Upper lobe of right lung (tissue), 1 donor: ENCODE results near the gene STATH. TPM values are rescaled to one million over a fixed set of nuclear protein-coding genes. Genes with fewer than 3 reads are reported as not detected.
"Not testable (repeated sequence)": the region's sequence is repeated elsewhere in the genome, so short reads cannot be mapped to it uniquely, and the experiment has no call there.

Source experiments
- ATAC-seq: fragments of 200-7000 bp; cut with Tn5 transposase; one replicate; pipeline ENCODE4 v1.9.1; 2020; ENCODE audit warnings: mild to moderate bottlenecking, moderate library complexity
- DNase-seq: peaks from one replicate; pipeline ENCODE4 v3.0.0-alpha.2; 2020
- H3K27ac ChIP-seq: fragments of 200-600 bp; one replicate; pipeline ENCODE4 v1.8.0; 2022
- H3K27me3 ChIP-seq: fragments of 200-600 bp; one replicate; pipeline ENCODE4 v1.8.0; 2022; ENCODE audit warnings: mild to moderate bottlenecking
- H3K36me3 ChIP-seq: fragments of 200-600 bp; one replicate; pipeline ENCODE4 v1.8.0; 2022
- H3K4me1 ChIP-seq: fragments of 200-600 bp; one replicate; pipeline ENCODE4 v1.8.0; 2022
- H3K4me3 ChIP-seq: fragments of 200-600 bp; one replicate; pipeline ENCODE4 v1.8.0; 2022; ENCODE audit warnings: mild to moderate bottlenecking
- H3K9me3 ChIP-seq: fragments of 200-600 bp; one replicate; pipeline ENCODE4 v1.8.0; 2022
- CTCF ChIP-seq: fragments of 200-600 bp; IDR thresholded peaks from one replicate; pipeline ENCODE4 v1.8.0; 2022; ENCODE audit warnings: antibody characterized with exemption
- intact Hi-C: fragments of 100-400 bp; cut with DNase I; formaldehyde crosslinking; loops from one replicate; pipeline ENCODE4 v1.11.0; 2022
- total RNA-seq: library from RNA; stranded (reverse); fragmentation: NEBNext Ultra II Directional; extraction: Animal tissue kit (Norgen Biotek cat#: 25700); gene quantifications from one replicate; pipeline ENCODE4 v1.2.1, GENCODE V29; 2021
- donor health status: DM: no; HTN: yes; CAD: no; lungs with severe emphysema.

STATH gene
- total RNA-seq, 1 donor from 2014 or later = not detected

GRCh38 chr4:70000711-70001110 is 4.9 kb downstream of the STATH start:
- no peak for TF ChIP-seq CTCF
- Histone ChIP-seq H3K27me3 (no peaks in the 10 kb centered on the region), H3K27ac (no peak overlapping the region), H3K4me3 (no peak overlapping the region), H3K36me3 (no peaks in the 10 kb centered on the region), H3K4me1 (no peaks in the 10 kb centered on the region), H3K9me3 (no peaks in the 10 kb centered on the region)
- intact Hi-C loops = no loop called here
- DNase-seq = no peak
- no peak for ATAC-seq

- DNase-seq (no peak), ATAC-seq (no peak)
- Histone ChIP-seq H3K4me3 (no peak overlapping the region), H3K36me3 (no peaks in the 10 kb centered on the region), H3K27me3 (no peaks in the 10 kb centered on the region), H3K9me3 (no peaks in the 10 kb centered on the region), H3K27ac (no peak overlapping the region), H3K4me1 (no peaks in the 10 kb centered on the region)
- intact Hi-C loops = no loop called here
- TF ChIP-seq CTCF = no peak
Measured at GRCh38 chr4:70002507-70002906, 6.7 kb downstream of the STATH start.

- intact Hi-C loops = no loop called here
- no peaks in the 10 kb centered on the region for H3K4me1 ChIP-seq
- DNase-seq = no peak
- no peak overlapping the region for H3K4me3 ChIP-seq
- no peaks in the 10 kb centered on the region for H3K27me3 ChIP-seq
- H3K27ac ChIP-seq = no peak overlapping the region
- no peak for TF ChIP-seq CTCF
- no peaks in the 10 kb centered on the region for H3K9me3 ChIP-seq
- ATAC-seq = no peak
- no peaks in the 10 kb centered on the region for H3K36me3 ChIP-seq
Measured at GRCh38 chr4:70008771-70009170, 13.0 kb downstream of the STATH start.

- H3K27ac ChIP-seq, H3K27me3 ChIP-seq: not testable (repeated sequence)
Measured at GRCh38 chr4:70019006-70019405, 23.2 kb downstream of the STATH start.

GRCh38 chr4:70023218-70023617 is 27.5 kb downstream of the STATH start:
- no peak for TF ChIP-seq CTCF
- Histone ChIP-seq H3K36me3 (no peaks in the 10 kb centered on the region), H3K4me3 (no peak overlapping the region), H3K27ac (no peak overlapping the region), H3K27me3 (no peaks in the 10 kb centered on the region), H3K9me3 (no peaks in the 10 kb centered on the region), H3K4me1 (no peaks in the 10 kb centered on the region)
- DNase-seq (no peak), ATAC-seq (no peak)
- intact Hi-C loops = no loop called here

More at GRCh38 chr4:70019006-70019405, 23.2 kb downstream of the STATH start:
- ATAC-seq, H3K36me3 ChIP-seq, intact Hi-C loops, H3K4me1 ChIP-seq, DNase-seq, H3K9me3 ChIP-seq, H3K4me3 ChIP-seq: not testable (repeated sequence)

- Histone ChIP-seq H3K9me3 (no peaks in the 10 kb centered on the region), H3K4me3 (no peak overlapping the region), H3K4me1 (no peaks in the 10 kb centered on the region), H3K27ac (no peak overlapping the region), H3K27me3 (no peaks in the 10 kb centered on the region), H3K36me3 (no peaks in the 10 kb centered on the region)
- DNase-seq (no peak), ATAC-seq (no peak)
- TF ChIP-seq CTCF = no peak
- intact Hi-C loops = no loop called here
Measured at GRCh38 chr4:70027011-70027410, 31.2 kb downstream of the STATH start.

GRCh38 chr4:70028159-70028558 is 32.4 kb downstream of the STATH start, which contains the start of gene HTN3:
Gene HTN3, plus strand, starts transcription at chr4:70028459. Its CDS starts 2,282 bp downstream, at chr4:70030741.
- H3K4me3 ChIP-seq, H3K4me1 ChIP-seq, DNase-seq, ATAC-seq, H3K36me3 ChIP-seq, H3K9me3 ChIP-seq, H3K27me3 ChIP-seq, intact Hi-C loops, H3K27ac ChIP-seq: not testable (repeated sequence)

- H3K4me3 ChIP-seq, H3K9me3 ChIP-seq, H3K27ac ChIP-seq, H3K27me3 ChIP-seq, intact Hi-C loops, ATAC-seq, H3K4me1 ChIP-seq, H3K36me3 ChIP-seq, DNase-seq: not testable (repeated sequence)
Measured at GRCh38 chr4:70037559-70037958, 41.8 kb downstream of the STATH start.

- H3K4me3 ChIP-seq, H3K36me3 ChIP-seq, H3K4me1 ChIP-seq, intact Hi-C loops, H3K9me3 ChIP-seq, H3K27me3 ChIP-seq, H3K27ac ChIP-seq, ATAC-seq, DNase-seq: not testable (repeated sequence)
Measured at GRCh38 chr4:70039928-70040327, 44.2 kb downstream of the STATH start.
